WTC11 (cell line): ENCODE data around the gene SHOC1. TPM values are rescaled to one million over a fixed set of nuclear protein-coding genes. Genes with fewer than 3 reads are reported as not detected.

Source experiments
- ATAC-seq: fragments of 200-7000 bp; cut with Tn5 transposase; 2 replicates; pipeline ENCODE4 v1.10.0; 2021; ENCODE audit warnings: mild to moderate bottlenecking, moderate library complexity
- CTCF ChIA-PET: fragments of 300-600 bp; sonication (Branson Sonifier 250); formaldehyde crosslinking; loops from one replicate; lab custom pipeline; 2021; ENCODE audit warnings: antibody characterized with exemption; lab: Charles Lee
- POLR2A ChIA-PET: fragments of 350-600 bp; sonication (Branson Sonifier 250); formaldehyde crosslinking; loops from one replicate; lab custom pipeline; 2021; ENCODE audit warnings: antibody characterized with exemption; lab: Charles Lee
- DNase-seq: peaks from one replicate; pipeline ENCODE4 v3.0.0; 2021; ENCODE audit warnings: low spot score
- H3K27ac Mint-ChIP-seq: 2 replicates; pipeline ENCODE4 v1.8.0; 2021; ENCODE audit warnings: mixed read lengths
- H3K27me3 Mint-ChIP-seq: 2 replicates; pipeline ENCODE4 v1.8.0; 2021; ENCODE audit warnings: low read depth, mild to moderate bottlenecking, moderate library complexity, mixed read lengths
- H3K36me3 Mint-ChIP-seq: 2 replicates; pipeline ENCODE4 v1.8.0; 2021; ENCODE audit warnings: mixed read lengths
- H3K4me1 Mint-ChIP-seq: 2 replicates; pipeline ENCODE4 v1.8.0; 2022; ENCODE audit warnings: mixed read lengths
- H3K4me3 Mint-ChIP-seq: 2 replicates; pipeline ENCODE4 v1.8.0; 2021; ENCODE audit warnings: mild to moderate bottlenecking, moderate library complexity, mixed read lengths
- H3K9me3 Mint-ChIP-seq: 2 replicates; pipeline ENCODE4 v1.8.0; 2021; ENCODE audit warnings: mixed read lengths
- AR ChIP-seq: fragments of 250-450 bp; sonication (Bioruptor Pico); IDR thresholded peaks from 2 replicates; pipeline ENCODE4 v1.9.0; 2021; ENCODE audit warnings: mild to moderate bottlenecking
- CDX4 ChIP-seq: fragments of 250-450 bp; sonication (Bioruptor Pico); IDR thresholded peaks from 2 replicates; pipeline ENCODE4 v1.9.0; 2021; ENCODE audit warnings: moderate library complexity, mild to moderate bottlenecking, inconsistent platforms, borderline replicate concordance
- CREB1 ChIP-seq: sonication (generic); formaldehyde crosslinking; IDR thresholded peaks from 2 replicates; pipeline ENCODE4 v1.8.0; 2023; ENCODE audit warnings: mild to moderate bottlenecking, missing genetic modification reagents
- CREM ChIP-seq: sonication (generic); formaldehyde crosslinking; IDR thresholded peaks from 2 replicates; pipeline ENCODE4 v1.8.1; 2022; ENCODE audit warnings: mild to moderate bottlenecking, missing genetic modification reagents, moderate library complexity
- ESRRA ChIP-seq: sonication (generic); formaldehyde crosslinking; IDR thresholded peaks from 2 replicates; pipeline ENCODE4 v1.8.1; 2022; ENCODE audit warnings: mild to moderate bottlenecking, missing genetic modification reagents, borderline replicate concordance
- IRF1 ChIP-seq: sonication (generic); formaldehyde crosslinking; IDR thresholded peaks from 2 replicates; pipeline ENCODE4 v1.8.0; 2023; ENCODE audit warnings: missing genetic modification reagents
- IRF2 ChIP-seq: sonication (generic); formaldehyde crosslinking; IDR thresholded peaks from 2 replicates; pipeline ENCODE4 v1.8.0; 2022; ENCODE audit warnings: low read depth, missing genetic modification reagents, borderline replicate concordance
- JUN ChIP-seq: sonication (generic); formaldehyde crosslinking; IDR thresholded peaks from 2 replicates; pipeline ENCODE4 v1.8.0; 2023; ENCODE audit warnings: mild to moderate bottlenecking, missing genetic modification reagents
- MXD4 ChIP-seq: fragments of 250-450 bp; sonication (Bioruptor Pico); IDR thresholded peaks from 2 replicates; pipeline ENCODE4 v1.8.0; 2021; ENCODE audit warnings: mild to moderate bottlenecking, moderate library complexity, borderline replicate concordance
- MYBL2 ChIP-seq: sonication (generic); formaldehyde crosslinking; IDR thresholded peaks from 2 replicates; pipeline ENCODE4 v1.8.1; 2023; ENCODE audit warnings: mild to moderate bottlenecking, moderate library complexity, missing genetic modification reagents
- NR3C1 ChIP-seq: sonication (generic); formaldehyde crosslinking; conservative IDR thresholded peaks from 2 replicates; pipeline ENCODE4 v1.8.1; 2023; ENCODE audit warnings: low read depth, mild to moderate bottlenecking, missing genetic modification reagents
- SMAD4 ChIP-seq: sonication (generic); formaldehyde crosslinking; IDR thresholded peaks from 2 replicates; pipeline ENCODE4 v1.8.0; 2022; ENCODE audit warnings: mild to moderate bottlenecking, missing genetic modification reagents
- SP1 ChIP-seq: sonication (generic); formaldehyde crosslinking; conservative IDR thresholded peaks from 2 replicates; pipeline ENCODE4 v1.8.1; 2022; ENCODE audit warnings: missing genetic modification reagents
- STAT6 ChIP-seq: sonication (generic); formaldehyde crosslinking; conservative IDR thresholded peaks from 2 replicates; pipeline ENCODE4 v1.8.1; 2023; ENCODE audit warnings: mild to moderate bottlenecking, low read depth, missing genetic modification reagents, moderate library complexity
- USF1 ChIP-seq: sonication (generic); formaldehyde crosslinking; IDR thresholded peaks from 2 replicates; pipeline ENCODE4 v1.8.0; 2022; ENCODE audit warnings: mild to moderate bottlenecking, missing genetic modification reagents
- ZBTB43 ChIP-seq: sonication (generic); formaldehyde crosslinking; IDR thresholded peaks from 2 replicates; pipeline ENCODE4 v1.8.1; 2023; ENCODE audit warnings: mild to moderate bottlenecking, missing genetic modification reagents
- ZMAT4 ChIP-seq: fragments of 250-450 bp; sonication (Bioruptor Pico); IDR thresholded peaks from 2 replicates; pipeline ENCODE4 v1.9.0; 2021; ENCODE audit warnings: mild to moderate bottlenecking
- ZNF121 ChIP-seq: sonication (generic); formaldehyde crosslinking; IDR thresholded peaks from 2 replicates; pipeline ENCODE4 v1.8.0; 2023; ENCODE audit warnings: missing genetic modification reagents
- ZNF263 ChIP-seq: sonication (generic); formaldehyde crosslinking; IDR thresholded peaks from 2 replicates; pipeline ENCODE4 v1.8.1; 2022; ENCODE audit warnings: low read depth, mild to moderate bottlenecking, moderate library complexity, missing genetic modification reagents
- ZNF317 ChIP-seq: sonication (generic); formaldehyde crosslinking; IDR thresholded peaks from 2 replicates; pipeline ENCODE4 v1.8.1; 2023; ENCODE audit warnings: low read depth, mild to moderate bottlenecking, moderate library complexity, missing genetic modification reagents, borderline replicate concordance
- ZNF423 ChIP-seq: fragments of 250-450 bp; sonication (Bioruptor Pico); IDR thresholded peaks from 2 replicates; pipeline ENCODE4 v2.1.2; 2022; ENCODE audit warnings: mild to moderate bottlenecking, moderate library complexity
- ZNF532 ChIP-seq: fragments of 250-450 bp; sonication (Bioruptor Pico); IDR thresholded peaks from 2 replicates; pipeline ENCODE4 v1.9.0; 2021; ENCODE audit warnings: mild to moderate bottlenecking, borderline replicate concordance
- ZNF671 ChIP-seq: fragments of 250-450 bp; sonication (Bioruptor Pico); IDR thresholded peaks from 2 replicates; pipeline ENCODE4 v1.8.0; 2021; ENCODE audit warnings: mild to moderate bottlenecking
- total RNA-seq: library from RNA; stranded (reverse); gene quantifications from 3 replicates; pipeline ENCODE4 v1.2.3, GENCODE V29; 2021

The SHOC1 gene
- total RNA-seq, 1 experiment from 2014 or later: not detected

GRCh38 chr9:111783424-111783823, 11.3 kb downstream of the SHOC1 start:
- Mint-ChIP-seq H3K4me3 (no peak overlapping the region), H3K27me3 (no peaks in the 10 kb centered on the region), H3K4me1 (no peaks in the 10 kb centered on the region), H3K9me3 (peaks cover 13% of the 10 kb centered on the region), H3K27ac (no peak overlapping the region), H3K36me3 (peaks cover 4% of the 10 kb centered on the region; the same call in 1 of the 2 replicates)
- no peak for TF ChIP-seq ZNF317 (CRISPR knock-in tag)
- no peak for TF ChIP-seq MXD4
- TF ChIP-seq NR3C1 (CRISPR knock-in tag): no peak
- no peak for TF ChIP-seq JUN (CRISPR knock-in tag)
- TF ChIP-seq ZNF423 (CRISPR knock-in tag): no peak
- TF ChIP-seq IRF1: no peak
- no peak for TF ChIP-seq AR
- TF ChIP-seq ZNF532 (CRISPR knock-in tag): no peak
- no peak for TF ChIP-seq USF1 (CRISPR knock-in tag)
- no peak for TF ChIP-seq CREM
- no peak for TF ChIP-seq ZNF121 (CRISPR knock-in tag)
- TF ChIP-seq ZBTB43 (CRISPR knock-in tag): no peak
- no peak for TF ChIP-seq MYBL2 (CRISPR knock-in tag)
- ChIA-PET CTCF (interaction anchor here (1.1 kb wide), 1 partner anchor 292 kb away, joined by 3 read pairs; no protein-coding TSS in a partner anchor), POLR2A (no interaction called here)
- ATAC-seq (no peak), DNase-seq (no peak)

GRCh38 chr9:111766066-111766465, 28.7 kb downstream of the SHOC1 start:
- Mint-ChIP-seq H3K4me1 (no peaks in the 10 kb centered on the region), H3K27ac (no peak overlapping the region), H3K27me3 (no peaks in the 10 kb centered on the region), H3K36me3 (peaks cover 11% of the 10 kb centered on the region), H3K9me3 (peaks cover 15% of the 10 kb centered on the region), H3K4me3 (no peak overlapping the region)
- no peak for DNase-seq
- no peak for ATAC-seq
- CTCF ChIA-PET: no interaction called here
- POLR2A ChIA-PET: no interaction called here
- TF ChIP-seq SP1 (CRISPR knock-in tag) (no peak), ZNF671 (CRISPR knock-in tag) (no peak), ZNF263 (CRISPR knock-in tag) (no peak), ZMAT4 (CRISPR knock-in tag) (no peak), SMAD4 (CRISPR knock-in tag) (no peak), CDX4 (CRISPR knock-in tag) (no peak), ESRRA (CRISPR knock-in tag) (no peak), JUN (CRISPR knock-in tag) (no peak), STAT6 (CRISPR knock-in tag) (no peak), CREB1 (no peak), IRF2 (CRISPR knock-in tag) (no peak)
